ENCODE results near the gene NPAS2. TPM values are rescaled to one million over a fixed set of nuclear protein-coding genes. Genes with fewer than 3 reads are reported as not detected.

NPAS2 gene
- total RNA-seq, 4 donors from 2014 or later: 6.1 to 29.8 (median 24.3) TPM

GRCh38 chr2:100793982-100794381, 26.0 kb upstream of the NPAS2 start:
- DNase-seq (ENCODE audit: low spot score) (no peak), ATAC-seq (ENCODE audit: low FRiP score) (no peak)
- no peak for TF ChIP-seq CTCF (IDR thresholded peaks at IDR 0.05)

GRCh38 chr2:100796499-100797100, 23.3 kb upstream of the NPAS2 start:
- TF ChIP-seq CTCF (IDR thresholded peaks at IDR 0.05): no peak
- no peak for ATAC-seq (ENCODE audit: low FRiP score)

GRCh38 chr2:100799686-100800085, 20.3 kb upstream of the NPAS2 start:
- TF ChIP-seq CTCF (IDR thresholded peaks at IDR 0.05): no peak
- ATAC-seq (ENCODE audit: low FRiP score) (no peak), DNase-seq (ENCODE audit: low spot score) (no peak)

More at GRCh38 chr2:100796499-100797100, 23.3 kb upstream of the NPAS2 start:
- no peak for DNase-seq (ENCODE audit: low spot score)

GRCh38 chr2:100800915-100801314, 19.0 kb upstream of the NPAS2 start:
- DNase-seq (ENCODE audit: low spot score) (no peak), ATAC-seq (ENCODE audit: low FRiP score) (no peak)
- TF ChIP-seq CTCF (IDR thresholded peaks at IDR 0.05): no peak

- ATAC-seq (ENCODE audit: low FRiP score) (no peak), DNase-seq (ENCODE audit: low spot score) (no peak)
- TF ChIP-seq CTCF (IDR thresholded peaks at IDR 0.05): no peak
These were observed 18.5 kb upstream of the NPAS2 start for GRCh38 chr2:100801402-100801801.

GRCh38 chr2:100802066-100802465, 17.9 kb upstream of the NPAS2 start:
- no peak for TF ChIP-seq CTCF (IDR thresholded peaks at IDR 0.05)
- ATAC-seq (ENCODE audit: low FRiP score) (no peak), DNase-seq (ENCODE audit: low spot score) (no peak)

GRCh38 chr2:100803334-100803733, 16.6 kb upstream of the NPAS2 start:
- ATAC-seq (ENCODE audit: low FRiP score) (no peak), DNase-seq (ENCODE audit: low spot score) (no peak)
- TF ChIP-seq CTCF (IDR thresholded peaks at IDR 0.05): no peak

Data from omental fat pad (tissue), 4 donors.